Stimulated activated CD4-positive, alpha-beta T cell treated with anti-CD3 and anti-CD28 coated beads, TNF-alpha, amount 100 ng/mL, for 48 hours (primary cell): ENCODE measurements around the gene PORCN.

ENCODE experiments used
- DNase-seq, 3 donors: peaks; one replicate each; pipeline ENCODE4 v3.0.0-alpha.2; 2020; ENCODE audit warnings: low read depth in 3 of 3

PORCN gene

GRCh38 chrX:48508400-48509244 is at the start of gene PORCN:
TSS of gene PORCN (plus strand) at chrX:48508992. CDS start at chrX:48509821, 829 bp downstream.
- DNase-seq, result peak; percentile 59 to 73 (median 64)

DNA sequence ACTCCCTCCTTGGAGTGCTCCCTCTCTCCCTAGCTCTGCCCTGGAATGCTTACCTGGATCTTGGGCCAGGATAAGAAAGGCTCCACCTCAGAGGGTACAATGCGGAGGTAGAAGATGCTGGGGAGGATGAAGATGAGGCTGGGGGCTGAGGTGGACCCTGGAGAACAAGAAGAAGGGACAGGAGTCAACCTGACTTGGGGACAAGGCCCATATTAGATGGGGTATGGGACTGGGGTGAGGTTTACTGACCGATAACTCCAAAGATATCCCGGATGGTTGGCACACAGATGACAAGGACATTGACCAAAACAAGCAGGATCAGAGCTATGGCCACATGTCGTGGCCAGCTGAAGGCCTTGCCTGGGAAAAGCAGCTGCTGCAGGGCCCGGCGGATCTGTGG is 49.3 kb upstream of the PORCN start:
- no peak for DNase-seq

- DNase-seq, result no peak
Measured at GRCh38 chrX:48460031-48460430, 48.8 kb upstream of the PORCN start.

DNA sequence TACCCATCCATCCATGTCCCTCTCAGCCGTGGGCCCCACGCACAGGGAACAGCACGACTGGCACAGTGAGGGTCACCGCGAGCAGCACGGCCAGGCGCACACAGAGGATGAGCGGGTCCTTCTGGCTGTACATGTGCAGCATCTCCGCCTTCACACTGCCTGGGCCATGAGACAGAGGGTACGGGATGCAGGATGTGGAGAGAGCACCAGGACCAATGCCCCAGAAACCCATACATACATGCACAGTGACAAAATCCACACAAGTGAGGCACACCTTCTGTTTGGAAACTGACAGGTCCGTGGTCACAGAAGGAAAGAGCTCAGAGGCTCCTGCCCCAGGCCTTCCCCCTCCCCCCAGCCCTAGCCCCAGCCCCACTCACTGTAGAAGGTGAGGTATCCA is 48.2 kb upstream of the PORCN start:
- DNase-seq, result no peak

DNA sequence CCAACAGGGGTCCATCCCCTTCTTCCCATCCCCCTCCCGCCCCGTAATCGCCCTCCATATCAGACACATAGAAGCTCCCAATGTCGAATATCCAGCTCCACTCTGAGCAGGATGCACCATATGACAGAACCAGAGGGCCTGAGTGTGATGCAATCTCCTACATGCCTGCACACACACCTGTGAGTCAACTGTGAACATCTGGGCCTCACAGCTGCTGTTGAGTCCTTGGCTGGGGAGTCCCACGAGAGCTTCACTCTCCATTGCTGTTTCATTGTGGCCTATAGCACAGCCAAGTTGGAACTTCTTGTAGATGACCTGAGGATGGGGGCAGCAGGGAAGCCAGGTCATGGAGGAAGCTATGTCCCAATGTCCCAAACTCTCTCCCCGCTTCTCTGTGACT is 47.0 kb upstream of the PORCN start:
- no peak for DNase-seq

- DNase-seq, result no peak
Measured at GRCh38 chrX:48465336-48465933, 43.4 kb upstream of the PORCN start.

GRCh38 chrX:48466696-48467095 is 42.1 kb upstream of the PORCN start:
- DNase-seq, result no peak

DNA sequence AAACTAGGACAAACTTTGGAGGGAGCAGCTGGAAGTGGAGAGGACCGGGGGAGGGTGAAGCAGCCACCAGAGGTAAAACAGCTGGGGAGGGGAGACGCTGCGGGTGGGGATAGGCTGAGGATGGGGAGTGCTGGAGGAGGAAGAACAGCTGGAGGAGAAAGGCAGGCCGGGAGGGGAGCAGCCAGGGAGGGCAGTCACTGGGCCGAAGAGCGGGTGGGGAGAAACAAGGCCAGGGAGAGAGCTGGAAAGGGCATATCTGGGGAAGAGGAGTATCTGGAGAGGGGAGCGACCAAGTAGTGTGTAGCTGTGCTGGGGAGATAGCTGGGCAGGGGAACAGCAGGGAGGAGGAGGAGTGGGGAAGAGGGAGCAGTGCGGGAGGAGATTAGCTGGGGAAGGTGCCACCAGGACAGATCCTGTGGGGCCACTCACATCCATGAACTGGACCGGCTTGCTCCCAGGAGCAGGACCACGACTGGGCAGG is 41.5 kb upstream of the PORCN start:
- no peak for DNase-seq

DNA sequence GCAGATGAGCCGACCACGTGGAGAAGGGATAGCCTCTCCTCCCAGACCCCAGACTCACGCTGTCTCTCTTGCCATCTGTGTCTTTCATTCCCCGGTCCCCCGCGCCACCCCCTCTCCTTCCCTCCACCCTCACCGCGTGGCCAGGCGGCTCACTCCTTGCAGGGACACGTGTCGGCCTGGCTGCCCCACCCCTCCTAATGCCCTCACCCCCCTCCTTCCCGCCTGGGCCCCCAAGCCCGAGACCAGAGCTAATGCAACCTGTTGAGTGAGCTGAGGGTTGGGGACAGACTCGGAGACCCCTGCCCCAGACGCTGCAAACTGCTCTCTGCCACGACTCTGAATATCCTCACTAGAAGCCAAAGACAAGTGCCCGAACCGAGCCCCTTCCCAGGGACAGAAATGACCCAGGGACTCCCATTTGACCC is 40.5 kb upstream of the PORCN start:
- DNase-seq, result peak in 1 of 3 donors; percentile 30

DNA sequence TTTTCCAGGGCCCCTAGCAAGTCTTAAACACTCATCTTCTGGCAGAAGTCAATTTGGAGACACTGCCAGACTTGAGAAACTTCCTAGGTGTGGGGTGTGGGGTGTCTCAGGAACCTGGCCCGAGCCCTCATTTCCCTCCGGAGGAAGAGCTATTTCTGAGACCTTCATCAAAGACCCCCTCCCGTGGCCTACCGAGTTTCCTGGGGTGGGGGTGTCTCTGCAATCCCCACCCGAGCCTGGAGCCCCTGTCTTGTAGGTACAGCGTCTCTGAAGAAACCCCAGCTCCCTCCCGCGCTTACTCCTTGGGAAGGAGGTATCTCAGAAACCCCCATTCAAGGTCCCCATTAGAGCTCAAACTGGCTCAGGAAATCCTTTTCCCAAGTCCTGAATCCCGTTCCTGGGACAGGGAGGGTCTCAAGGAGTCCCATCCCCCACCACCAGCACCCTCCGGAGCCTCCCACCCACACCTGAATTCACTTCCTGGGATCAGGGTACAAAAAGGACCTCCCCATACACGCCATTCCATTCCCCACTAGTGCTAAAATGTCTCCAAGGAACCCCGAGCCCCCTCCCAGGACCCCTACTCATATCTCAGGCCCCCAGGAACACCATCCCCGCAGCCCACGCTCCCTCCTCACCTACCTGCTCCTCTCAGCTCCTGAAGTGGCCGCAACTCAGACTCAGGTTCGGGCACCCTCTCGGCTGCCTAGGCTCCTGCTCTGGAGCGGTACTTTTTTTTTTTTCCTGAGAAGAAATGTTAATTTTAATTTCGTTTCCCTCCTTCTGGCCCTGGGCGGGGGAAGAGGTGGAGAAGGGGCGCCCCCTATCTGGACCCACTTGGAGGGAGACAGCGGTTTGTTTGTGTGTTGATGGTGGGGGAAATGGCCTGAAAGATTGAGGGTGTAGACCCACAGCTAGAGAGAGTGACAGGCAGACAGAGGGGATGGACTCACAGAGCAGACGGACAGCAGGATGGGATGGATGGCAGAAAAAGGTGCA is 39.8 kb upstream of the PORCN start:
- DNase-seq, result no peak

- DNase-seq, result no peak
Measured at GRCh38 chrX:48470110-48470832, 38.5 kb upstream of the PORCN start, which contains the start of gene SLC38A5. TSS of gene SLC38A5 (minus strand) at chrX:48470260. CDS start at chrX:48467924, 2,336 bp downstream.

- no peak for DNase-seq
Measured at GRCh38 chrX:48470833-48471118, 38.0 kb upstream of the PORCN start.

GRCh38 chrX:48471504-48471903 is 37.3 kb upstream of the PORCN start:
- no peak for DNase-seq

DNA sequence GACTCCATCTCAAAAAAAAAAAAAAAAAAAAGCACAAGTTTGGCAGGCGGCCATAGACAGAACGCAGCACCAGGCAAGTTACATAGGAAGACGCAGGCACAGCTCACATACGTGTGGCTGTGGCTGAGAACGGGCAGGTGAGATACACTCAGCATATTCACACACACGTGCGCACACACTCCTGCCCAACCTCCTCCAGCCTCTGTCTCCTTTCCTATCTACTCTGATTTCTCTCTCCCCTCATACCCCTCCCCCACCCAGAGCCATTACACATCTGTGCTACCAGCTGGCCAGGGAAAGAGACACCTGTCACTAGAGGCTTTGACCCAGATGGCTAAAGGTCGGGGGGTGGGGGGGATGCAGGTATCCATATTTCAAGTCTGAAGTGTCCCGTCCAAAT is 36.6 kb upstream of the PORCN start:
- DNase-seq, result no peak

GRCh38 chrX:48472851-48473703 is 35.7 kb upstream of the PORCN start:
- no peak for DNase-seq

- no peak for DNase-seq
Measured at GRCh38 chrX:48473704-48473990, 35.1 kb upstream of the PORCN start.

- no peak for DNase-seq
Measured at GRCh38 chrX:48474127-48474526, 34.7 kb upstream of the PORCN start.

- DNase-seq, result no peak
Measured at GRCh38 chrX:48474581-48474980, 34.2 kb upstream of the PORCN start.

GRCh38 chrX:48475296-48475695 is 33.5 kb upstream of the PORCN start:
- no peak for DNase-seq

DNA sequence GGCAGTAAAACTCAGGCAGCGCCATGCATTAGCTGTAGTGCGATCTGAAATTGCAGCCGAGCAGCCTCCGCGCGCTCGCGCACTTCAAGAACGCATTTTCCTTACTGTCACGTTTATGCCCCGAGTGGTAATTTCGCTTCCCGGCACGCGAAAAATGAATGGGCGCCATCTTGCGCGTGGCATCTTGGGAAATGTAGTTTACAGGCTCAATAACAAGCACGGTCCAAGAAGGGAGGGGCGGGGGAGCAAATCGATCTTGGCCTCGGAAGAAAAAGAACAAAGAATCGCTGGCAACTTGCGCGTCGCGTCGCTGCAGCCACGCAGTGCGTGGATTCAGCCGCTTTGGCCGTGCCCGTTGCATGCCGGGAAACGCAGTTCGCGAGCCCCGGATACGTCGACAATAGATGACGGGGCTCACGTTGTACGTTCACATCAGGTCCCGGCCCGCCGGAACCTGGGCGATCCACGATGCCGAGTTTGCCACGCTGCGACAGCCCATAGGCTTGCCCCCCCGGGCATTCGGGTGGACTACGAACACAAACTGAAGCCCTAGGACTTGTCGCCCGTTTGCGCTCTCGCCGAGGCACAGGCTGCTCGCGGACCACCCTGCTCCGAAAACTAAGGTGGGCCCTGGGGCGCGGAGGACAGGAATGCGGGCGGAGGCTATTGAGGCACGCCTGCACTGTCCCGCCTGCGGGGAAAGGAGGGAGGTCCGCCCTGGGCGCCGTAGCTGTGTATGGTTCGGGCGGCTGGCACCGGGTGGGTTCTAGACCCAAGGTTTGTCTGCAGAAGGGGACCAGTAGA is 32.8 kb upstream of the PORCN start, which contains the start of gene FTSJ1:
TSS of gene FTSJ1 (plus strand) at position 426 of the 804 bp plus-strand sequence. CDS start 1,849 bp downstream, outside the sequence.
- DNase-seq, result peak; percentile 57 to 80 (median 73)
